CD1c-positive myeloid dendritic cell (primary cell): ENCODE data around the gene C6orf58.
A peak's percentile ranks its signal among the peaks of the same experiment; 100 is the strongest.

Experiments used
- DNase-seq: peaks from one replicate; pipeline ENCODE4 v3.0.0-alpha.2; 2016; ENCODE audit errors: extremely low spot score

C6orf58 gene

DNA sequence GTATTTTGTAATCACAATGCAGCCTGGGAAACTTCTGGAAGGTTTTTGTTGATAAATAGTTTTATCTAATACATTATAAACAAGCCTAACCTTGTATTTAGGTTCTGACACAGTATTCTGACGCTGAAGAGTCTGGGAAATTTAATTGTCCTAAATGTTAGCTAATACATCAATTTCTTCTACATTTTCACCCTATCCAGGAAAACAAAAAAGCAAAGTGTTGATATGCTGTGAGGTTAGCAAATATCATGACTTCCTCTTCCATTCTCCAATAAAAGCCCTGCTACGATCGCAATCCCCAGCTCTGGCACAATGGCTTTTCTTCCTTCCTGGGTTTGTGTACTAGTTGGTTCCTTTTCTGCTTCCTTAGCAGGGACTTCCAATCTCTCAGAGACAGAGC is at the start of gene C6orf58:
C6orf58 (plus strand) TSS at position 301 of the 400 bp plus-strand sequence; CDS start at position 313, 12 bp downstream.
- no peak for DNase-seq

DNA sequence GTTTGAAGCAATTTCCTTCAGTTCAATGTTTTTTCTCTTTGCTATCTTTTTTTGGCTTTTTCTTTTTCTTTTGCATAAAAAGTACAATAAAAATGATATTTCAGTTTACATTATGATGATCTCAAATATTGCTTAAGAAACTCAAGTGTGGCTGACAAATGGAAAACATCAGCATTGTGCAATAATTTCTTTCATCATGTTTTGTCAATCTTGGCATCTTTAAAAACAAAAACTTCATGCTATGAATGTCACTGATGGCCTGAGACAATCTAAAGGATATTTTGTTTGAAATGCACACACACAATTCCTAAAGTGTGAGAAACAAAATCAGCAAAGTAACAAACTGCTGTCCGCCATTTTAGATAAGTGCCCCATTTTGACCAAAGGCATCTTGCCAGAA is 44.0 kb upstream of the C6orf58 start:
- DNase-seq = no peak

GRCh38 chr6:127533736-127534135 is 43.2 kb upstream of the C6orf58 start:
- DNase-seq = peak; percentile 51

DNA sequence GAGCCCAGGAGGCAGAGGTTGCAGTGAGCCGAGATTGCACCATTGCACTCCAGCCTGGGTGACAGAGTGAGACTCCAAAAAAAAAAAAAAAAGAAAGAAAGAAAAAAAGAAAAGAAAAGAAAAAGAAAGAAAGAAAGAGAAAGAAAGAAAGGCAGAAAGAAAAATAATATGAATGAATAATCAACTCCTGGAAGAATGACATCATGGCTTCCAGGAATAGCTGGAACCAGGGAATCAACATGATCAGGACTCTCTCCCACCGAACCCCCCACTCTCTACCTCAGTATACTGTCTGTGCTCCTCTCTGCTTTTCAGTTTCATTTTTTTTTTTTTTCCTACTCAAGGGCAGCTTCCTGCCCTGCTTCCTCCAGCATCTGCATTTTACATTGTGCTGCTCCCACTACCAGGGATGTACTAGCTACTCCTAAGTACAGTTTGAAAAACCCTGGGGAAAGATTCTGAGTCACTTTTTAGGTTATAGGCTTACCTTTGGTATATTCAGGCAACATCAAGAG is 38.2 kb upstream of the C6orf58 start:
- no peak for DNase-seq

- DNase-seq = peak; percentile 44
Measured at GRCh38 chr6:127539272-127539671, 37.7 kb upstream of the C6orf58 start.

- DNase-seq = peak; percentile 17
Measured at GRCh38 chr6:127547215-127547614, 29.8 kb upstream of the C6orf58 start.

- no peak for DNase-seq
Measured at GRCh38 chr6:127547904-127548649, 28.9 kb upstream of the C6orf58 start.

- no peak for DNase-seq
Measured at GRCh38 chr6:127550403-127550802, 26.6 kb upstream of the C6orf58 start.

DNA sequence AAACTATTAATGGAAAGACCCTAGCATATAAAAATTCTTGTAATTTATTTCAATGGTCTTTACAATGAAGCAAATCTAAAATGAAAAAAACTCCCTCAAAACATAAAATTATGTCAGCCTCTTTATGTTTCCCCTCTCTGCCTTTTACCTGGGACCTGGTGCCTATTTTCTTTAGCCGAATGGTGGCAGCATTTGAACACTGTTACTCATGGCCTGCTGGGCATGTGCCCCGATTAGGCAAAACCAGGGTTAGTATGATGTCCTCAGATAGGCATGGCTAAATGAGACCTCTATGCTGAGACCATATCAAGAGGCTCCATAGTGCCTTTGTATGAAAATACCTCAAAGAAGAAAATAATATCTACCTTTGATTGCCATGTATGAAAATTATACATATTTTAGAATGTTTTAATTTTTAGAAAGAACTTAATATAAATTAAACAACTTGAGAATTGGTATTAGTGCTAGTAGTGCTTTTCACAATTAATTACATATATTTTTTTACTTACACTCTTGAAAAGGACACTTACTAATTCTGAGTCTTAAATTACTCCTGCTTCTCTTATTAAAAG is 22.5 kb upstream of the C6orf58 start:
- no peak for DNase-seq

GRCh38 chr6:127561660-127562059 is 15.3 kb upstream of the C6orf58 start:
- no peak for DNase-seq

DNA sequence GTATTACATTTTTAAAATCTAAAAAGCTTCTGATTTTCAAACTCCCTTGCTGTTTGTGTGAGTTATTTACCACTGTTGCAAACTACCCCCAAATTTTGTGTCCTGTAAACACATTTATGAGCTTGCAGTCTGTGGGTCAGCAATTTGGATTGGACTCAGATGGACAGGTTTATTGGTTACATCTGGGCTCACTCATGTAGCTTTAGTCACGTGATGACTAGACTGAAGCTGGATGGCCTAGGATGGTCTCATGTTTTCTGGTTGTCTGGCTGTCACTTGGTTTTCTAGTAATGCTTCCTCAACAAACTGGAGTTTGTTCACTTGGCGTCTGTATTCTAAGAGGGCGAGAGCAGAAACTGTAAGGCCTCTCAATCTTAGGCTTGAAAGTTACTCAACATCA is 12.2 kb upstream of the C6orf58 start:
- no peak for DNase-seq

DNA sequence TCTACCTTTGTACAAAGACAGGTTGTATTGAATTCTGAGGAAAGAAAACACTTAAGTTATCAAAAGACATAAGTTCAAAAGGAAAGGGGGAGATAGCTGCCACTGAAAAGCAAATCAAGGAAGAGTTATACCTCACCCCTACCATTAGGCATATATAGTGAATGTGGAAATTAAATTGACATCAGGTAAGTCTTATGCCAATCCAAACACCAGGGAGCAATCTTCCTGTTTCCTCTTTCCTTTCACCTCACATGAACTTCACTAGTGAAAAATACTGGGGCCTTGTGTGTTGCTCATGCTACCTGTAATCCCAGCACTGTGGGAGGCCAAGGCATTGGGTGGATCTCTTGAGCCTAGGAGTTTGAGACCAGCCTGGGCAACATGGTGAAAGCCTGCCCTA is 10.9 kb upstream of the C6orf58 start:
- DNase-seq = no peak

DNA sequence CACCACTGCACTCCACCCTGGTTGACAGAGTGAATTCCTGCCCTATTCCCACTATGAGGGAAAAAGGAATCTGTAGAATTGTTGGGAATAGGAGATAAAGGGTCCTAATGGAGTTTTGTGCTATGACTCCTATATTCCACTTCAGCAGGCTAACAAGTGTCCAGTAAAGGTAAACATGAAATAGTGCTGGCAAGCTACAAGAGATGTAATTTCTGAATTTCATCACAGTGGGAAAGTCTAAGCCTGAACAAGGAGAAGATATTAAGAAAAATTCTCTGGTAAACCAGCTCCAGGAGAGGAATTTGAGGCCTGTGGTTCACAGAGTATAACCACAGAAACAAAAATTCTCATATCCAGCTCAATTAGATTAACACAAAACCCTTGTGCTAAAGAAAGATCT is 10.3 kb upstream of the C6orf58 start:
- no peak for DNase-seq

- DNase-seq = no peak
Measured at GRCh38 chr6:127567476-127567875, 9.5 kb upstream of the C6orf58 start.

DNA sequence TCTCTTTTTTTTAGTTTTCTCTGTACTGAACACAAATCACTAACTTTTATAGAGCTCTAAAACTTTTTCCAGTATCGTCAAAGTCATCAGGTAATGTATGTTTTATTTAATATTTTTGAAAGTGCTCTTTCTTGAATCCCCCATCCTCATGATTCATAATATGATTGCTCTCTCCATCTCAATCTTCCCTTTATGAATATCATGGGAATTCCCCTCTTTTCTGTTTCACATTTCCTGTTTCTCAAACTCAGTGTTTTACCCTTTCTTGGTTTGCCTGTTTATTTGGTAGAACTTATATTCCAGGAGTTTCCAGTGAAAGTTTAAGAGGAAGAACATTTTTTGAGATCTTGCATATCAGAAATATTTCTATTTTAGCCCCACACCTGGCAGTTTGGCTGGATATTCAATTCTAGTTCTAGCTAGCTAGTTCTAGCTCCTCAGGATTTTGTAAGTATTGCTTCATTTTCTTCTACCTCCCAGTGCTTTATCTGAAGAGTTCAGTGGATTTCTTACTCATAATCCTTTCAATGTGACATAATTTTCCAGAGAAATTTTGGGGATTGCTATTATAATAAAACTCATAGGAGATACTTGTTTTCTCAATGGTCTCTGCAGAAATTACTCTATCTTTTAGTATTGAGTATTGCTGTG is 6.1 kb upstream of the C6orf58 start:
- DNase-seq = no peak

DNA sequence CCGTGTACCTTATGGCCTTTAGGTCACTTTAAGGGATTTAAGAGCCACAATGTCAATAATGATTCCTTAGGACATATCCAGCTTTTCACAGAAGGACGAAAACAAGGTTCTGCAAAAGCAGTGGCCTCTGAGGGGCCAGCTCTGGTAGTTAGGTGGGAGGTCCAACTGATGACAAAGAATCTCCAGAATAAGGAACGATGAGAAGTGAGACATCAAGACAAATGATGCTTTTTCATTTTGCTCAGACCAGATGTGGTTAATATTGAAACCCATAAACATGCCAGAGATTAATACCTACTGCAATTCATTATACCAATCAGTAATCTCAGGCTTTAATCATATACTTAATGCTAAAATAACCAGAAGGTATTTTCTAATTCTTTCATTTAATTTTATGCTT is 1.9 kb downstream of the C6orf58 start:
- no peak for DNase-seq

- no peak for DNase-seq
Measured at GRCh38 chr6:127581576-127581975, 4.6 kb downstream of the C6orf58 start.

GRCh38 chr6:127582777-127583462 is 5.9 kb downstream of the C6orf58 start:
- DNase-seq = no peak

DNA sequence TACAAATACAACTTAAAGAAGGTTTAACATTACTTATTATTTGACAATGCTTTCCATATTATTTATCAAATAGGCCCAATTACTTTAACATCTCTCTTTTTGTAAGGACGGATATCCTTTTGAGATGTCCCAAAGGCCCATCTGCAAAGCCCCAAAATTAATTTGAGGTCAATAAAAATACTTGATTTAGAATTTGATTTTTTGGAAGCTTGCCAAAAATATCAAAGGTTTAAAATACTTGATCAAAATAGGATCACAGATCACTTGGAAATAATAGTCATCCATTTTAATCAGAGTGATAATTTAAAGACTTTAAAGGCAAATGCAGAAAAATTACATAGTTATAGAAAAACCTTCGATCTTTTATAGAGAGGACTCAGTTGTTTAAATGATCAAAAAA is 8.1 kb downstream of the C6orf58 start:
- no peak for DNase-seq

DNA sequence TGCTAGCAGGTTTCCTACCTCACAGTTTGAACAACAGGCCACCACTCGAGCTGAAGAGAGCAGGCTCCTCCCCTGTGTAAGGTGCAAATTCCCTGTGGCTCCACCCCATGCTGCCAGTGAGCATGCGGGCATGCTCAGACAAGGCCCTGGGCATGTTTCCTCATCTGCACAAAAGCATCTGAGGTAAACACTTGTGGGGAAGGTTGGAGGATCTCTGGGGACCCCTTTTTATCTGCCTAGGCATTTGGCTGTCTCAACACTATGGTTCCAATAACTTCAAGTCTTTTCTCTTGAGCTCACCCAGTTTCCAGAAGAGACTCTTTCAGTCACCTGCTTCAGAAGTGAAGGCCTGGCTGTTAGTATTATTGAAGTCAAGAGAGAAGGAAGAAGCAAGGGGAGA is 9.4 kb downstream of the C6orf58 start:
- no peak for DNase-seq

GRCh38 chr6:127587875-127588274 is 10.9 kb downstream of the C6orf58 start:
- no peak for DNase-seq

DNA sequence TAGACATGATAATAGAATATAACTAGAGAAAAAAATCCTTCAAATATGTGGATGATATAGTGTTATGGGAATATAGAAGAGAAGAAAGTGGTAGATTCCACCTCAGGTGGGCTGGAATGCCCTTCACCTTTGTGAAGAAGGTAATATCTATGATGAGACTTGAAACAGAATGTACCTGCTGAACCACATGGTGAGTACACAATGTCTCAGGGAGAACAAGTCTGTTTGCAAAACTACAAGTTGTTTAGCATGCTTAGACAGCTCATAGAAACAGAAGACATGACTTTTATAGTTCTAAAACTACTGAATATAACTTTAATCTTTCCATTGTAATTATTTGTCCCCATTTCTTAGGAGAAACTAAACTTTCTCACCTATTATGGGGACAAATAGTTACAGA is 12.2 kb downstream of the C6orf58 start:
- DNase-seq = no peak
